Measurements from ENCODE around the gene NOX5.

NOX5 gene

DNA sequence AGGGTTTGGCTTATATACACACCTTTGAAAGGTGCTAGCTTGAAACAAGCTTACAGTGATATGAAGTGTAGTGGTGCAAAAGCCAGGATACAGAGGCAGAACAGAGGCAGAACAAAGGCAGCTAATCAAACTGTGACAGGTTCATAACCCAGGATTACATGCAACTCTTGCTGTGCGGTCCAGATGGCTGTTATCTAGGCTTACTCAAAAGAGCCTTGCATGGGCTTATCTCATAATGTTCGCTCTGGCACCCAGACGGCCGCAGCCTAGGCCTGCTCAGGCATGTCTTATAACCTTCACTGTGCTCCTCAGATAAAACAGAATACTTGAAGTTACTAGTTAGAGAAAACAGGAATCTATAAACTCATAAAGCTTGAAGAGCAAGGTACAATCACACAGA lies 22.8 kb upstream of the NOX5 start:
- DNase-seq (ENCODE audit: low spot score) = no peak

DNA sequence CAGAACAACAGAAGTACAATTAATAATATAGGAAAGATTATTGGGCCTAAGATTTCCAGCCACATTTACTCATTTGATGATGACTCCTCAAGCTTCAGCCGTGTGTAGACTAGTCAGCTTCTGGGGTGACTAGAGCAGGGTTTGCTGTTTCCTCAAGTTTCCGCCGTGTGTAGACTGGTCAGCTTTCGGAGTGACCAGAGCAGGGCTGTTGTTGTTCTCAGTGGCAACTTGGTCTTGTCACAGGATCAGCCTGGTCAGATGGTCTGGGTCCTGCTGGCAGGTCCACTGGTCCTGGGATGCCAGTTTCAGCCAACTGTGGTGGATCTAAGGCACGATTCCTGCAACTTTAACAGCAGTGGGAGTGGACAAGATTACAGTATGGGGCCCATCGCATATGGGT lies 21.8 kb upstream of the NOX5 start:
- DNase-seq (ENCODE audit: low spot score) = no peak

DNA sequence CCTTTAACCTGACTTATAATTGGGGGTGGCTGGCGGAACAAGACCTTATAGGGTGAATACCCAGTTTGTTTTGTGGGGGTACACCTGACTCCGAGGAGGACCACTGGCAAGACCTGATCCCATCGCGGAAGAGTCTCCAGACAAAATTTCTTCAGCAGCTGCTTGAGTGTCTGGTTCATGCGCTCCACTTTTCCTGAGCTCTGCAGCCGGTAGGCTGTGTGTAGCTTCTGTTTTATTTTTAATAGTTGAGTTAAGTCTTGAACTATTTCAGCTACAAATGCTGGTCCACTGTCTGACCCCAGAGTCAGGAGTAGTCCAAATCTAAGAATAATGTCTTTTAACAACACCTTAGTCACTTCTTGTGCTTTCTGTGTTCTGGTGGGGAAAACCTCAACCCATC lies 21.2 kb upstream of the NOX5 start:
- no peak for DNase-seq (ENCODE audit: low spot score)

DNA sequence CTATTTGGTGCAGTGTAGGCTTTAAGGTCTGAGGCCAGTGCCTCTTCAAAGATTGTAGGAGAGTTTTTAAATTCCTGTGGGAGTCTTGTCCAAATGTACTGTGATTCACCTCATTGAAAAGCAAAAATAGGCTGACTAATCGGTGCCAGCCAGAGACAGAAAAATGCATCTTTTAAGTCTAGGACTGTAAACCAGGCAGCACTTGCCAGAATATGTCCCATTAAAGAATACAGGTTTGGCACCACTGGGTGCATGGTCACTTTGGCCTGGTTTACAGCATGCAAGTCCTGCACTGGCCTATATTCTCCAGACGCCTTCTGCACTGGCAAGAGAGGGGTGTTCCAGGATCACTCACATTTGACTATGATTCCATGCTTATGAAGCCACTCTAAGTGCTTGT lies 20.3 kb upstream of the NOX5 start:
- no peak for DNase-seq (ENCODE audit: low spot score)

DNA sequence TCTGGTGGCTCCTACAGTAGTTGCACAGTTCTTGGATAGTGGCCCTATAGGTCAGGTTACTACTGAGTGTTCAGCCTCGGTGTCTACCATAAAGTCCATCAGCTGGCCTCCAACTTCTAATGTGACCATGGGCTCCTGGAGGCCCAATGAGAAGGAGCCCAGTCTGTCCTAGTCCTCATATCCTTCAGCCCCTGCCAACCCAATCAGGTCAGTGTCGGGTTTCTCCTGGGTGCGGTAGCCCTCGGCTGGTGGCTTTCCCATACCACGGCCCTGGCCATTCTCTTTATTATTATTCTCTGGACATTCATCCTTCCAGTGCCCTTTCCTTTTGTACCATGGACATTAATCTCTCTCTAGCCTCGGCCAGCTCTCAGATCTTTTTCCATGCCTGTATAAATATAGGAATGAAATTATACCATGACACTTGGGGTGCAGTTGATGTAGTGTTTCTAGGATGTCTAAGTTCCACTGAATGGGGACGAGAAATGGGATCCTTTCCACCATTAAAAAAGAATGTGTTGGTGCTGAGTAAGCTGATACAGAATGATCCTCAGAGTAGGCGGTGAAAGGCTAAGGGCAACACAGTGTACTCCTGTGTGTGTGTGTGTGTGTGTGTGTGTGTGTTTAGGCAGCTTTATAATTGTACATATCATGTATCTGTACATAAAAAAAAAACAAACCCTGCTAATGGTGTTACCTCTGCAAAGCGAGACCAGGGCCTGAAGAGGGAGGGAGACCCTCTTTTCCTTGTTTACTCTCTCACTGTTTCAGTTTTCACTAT lies 19.3 kb upstream of the NOX5 start:
- DNase-seq (ENCODE audit: low spot score) = no peak

DNA sequence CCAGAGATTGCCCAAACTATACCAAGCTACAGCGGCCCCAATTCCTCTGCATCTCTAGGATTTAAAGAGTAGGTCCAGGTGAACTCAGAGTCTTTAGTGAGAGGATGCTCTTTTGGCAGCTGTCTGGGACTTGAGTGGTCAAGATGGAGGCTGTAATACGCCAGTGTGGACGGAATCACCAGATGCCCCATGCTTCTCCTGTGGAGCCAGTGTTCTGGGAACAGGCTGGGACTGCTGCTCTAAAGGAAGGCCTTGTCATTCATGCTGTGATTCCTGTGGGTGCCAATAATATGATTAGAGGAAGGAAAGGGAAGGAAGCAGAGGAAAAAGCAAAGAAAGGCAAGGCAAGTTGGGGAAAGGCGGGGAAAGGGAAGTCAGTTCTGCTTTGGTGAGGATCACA lies 17.4 kb upstream of the NOX5 start:
- DNase-seq (ENCODE audit: low spot score) = no peak

DNA sequence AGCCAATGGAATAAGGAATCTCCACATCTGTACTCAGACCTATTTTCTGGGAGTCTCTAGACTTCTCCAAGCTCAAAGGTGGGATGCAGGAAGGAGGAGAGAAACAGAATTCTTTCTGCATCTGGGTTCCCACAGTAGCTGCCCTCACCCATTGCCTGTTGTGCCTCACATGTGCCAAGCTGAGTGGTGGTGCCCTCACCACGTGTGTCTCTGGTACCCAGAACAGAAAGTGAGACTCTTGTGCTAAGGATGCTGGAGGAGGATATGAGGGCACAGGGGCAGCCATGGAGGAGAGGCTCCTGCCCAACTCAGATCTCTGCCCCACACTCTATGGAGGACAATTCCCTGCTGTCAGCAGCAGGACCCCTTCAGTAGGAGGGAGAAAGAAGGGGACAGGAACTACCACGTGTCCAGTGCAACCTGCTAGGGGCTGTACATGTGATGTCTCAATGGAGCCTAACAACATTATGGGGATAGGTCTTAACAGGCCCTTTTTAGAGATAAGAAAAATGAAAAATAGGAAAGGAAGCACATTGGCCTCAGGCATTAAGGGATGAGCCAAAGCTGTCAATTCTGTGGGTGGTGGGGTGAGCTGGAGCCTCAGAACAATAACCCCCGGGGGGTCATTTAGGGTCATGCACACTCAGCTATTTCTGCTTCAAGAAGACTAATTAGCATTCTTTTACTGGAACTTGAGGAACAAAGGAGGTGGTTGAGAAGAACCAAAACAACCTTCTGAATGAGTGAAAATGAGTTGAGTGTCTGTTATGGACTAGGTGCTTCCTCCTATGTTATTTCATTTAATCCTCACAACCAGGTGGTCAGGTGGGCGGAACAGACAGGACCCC lies 16.3 kb upstream of the NOX5 start:
- no peak for DNase-seq (ENCODE audit: low spot score)

DNA sequence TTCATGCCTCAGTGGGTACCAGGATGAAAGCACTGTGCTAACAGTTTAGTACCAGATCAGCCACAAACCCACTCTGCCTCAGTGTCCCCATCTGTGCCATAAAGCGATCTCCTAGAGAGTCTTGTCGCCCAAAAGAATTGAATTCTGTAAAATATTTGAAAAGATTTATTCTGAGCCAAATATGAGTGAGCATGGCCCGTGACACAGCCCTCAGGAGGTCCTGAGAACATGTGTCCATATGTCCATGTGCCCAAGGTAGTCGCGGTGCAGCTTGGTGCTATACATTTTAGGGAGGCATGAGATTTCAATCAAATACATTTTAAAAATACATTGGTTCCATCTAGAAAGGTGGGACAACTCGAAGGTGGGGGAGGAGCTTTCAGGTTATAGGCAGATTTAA lies 15.4 kb upstream of the NOX5 start:
- no peak for DNase-seq (ENCODE audit: low spot score)

DNA sequence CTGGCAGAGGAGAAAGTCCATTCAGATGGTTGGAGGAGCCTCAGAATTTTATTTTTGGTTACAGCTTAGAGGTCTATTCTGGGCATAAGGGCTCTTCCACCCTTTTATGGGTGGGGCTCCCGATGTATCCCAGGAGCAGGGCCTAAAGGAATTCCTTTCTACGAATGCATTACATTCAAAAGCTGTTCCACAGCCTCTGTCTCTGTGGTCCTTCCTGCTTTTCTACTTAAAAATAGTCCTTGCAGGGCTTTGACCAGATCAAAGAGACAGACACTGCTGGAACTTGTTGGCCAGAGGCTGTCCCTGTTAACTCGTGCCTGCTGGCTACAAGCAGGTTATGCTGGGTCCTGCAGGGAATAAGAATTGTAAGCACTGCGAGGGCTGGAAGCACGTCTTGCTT lies 14.4 kb upstream of the NOX5 start:
- no peak for DNase-seq (ENCODE audit: low spot score)

DNA sequence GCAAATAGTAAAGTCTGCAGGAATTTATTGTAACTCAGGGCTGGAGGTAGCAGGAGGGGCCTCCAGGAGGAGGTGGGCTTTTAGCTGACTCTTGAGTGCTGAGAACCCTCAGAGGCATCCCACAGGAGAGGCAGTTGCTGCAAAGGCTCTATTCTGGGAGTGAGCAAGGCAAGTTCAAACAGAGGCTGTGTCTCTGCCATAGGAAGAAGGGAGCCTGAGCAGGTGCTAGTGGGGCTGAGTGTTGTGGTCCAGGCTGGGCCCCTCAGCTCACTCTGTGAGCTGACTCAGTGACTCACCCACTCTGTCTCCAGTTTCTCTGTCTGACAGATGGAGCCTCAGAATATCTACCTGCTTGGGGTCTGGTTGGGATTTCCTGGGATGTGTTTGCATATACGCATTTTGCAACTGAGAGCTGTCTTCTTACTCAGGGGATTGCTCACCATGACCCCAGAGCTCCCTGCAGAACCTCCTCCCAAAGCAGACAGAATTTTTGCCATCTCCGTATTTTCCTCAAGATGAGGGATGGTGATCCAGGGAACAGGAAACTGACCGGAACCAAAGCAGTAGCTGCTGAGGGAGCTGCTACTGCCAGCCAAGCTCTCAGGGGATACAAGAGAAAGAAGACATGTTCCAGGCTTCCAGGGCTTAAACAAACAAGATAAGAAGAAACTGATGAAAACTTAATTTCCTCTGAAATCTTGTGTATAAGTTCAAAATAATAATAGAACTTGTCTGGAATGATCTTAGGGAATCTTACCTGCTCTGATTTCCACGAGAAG lies 13.6 kb upstream of the NOX5 start:
- DNase-seq (ENCODE audit: low spot score) = no peak

DNA sequence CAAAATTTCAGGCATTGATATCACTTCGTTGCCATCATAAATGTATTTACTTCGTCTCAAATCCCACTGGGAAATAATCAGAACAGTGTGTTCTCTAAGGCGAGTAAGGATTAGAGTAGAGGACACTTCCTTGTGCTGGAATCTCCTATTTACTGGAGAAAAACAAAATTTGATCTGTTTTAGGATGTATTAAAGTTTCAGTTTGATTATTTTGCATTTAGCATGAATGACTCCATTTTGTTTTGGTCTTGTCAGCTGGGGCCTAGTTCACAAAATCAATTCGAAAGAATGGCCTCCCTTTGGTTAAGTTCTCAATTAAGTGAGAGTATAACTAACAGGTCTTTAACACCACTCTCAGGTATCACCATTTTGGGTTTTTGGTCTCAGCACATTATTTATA lies 11.7 kb upstream of the NOX5 start:
- no peak for DNase-seq (ENCODE audit: low spot score)

DNA sequence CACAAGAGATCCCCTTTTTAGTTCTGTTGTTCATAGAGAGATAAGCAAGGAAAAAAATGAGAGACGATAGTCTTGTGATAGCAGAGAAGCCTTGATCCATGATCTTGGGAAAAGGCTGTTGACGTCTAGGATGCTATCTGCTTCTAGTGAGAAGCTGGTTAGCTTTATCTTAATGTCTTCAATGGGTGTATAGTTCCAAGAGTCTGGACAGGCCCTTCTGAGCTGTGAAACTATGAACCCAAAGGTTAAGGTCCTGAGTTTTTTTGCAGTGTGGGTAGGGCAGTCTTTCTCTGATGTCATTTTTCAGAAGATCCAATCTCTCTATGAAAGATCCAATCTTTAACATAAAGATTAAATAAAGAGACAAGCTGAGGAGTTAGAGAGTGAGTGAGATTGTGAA lies 10.5 kb upstream of the NOX5 start:
- DNase-seq (ENCODE audit: low spot score) = no peak

DNA sequence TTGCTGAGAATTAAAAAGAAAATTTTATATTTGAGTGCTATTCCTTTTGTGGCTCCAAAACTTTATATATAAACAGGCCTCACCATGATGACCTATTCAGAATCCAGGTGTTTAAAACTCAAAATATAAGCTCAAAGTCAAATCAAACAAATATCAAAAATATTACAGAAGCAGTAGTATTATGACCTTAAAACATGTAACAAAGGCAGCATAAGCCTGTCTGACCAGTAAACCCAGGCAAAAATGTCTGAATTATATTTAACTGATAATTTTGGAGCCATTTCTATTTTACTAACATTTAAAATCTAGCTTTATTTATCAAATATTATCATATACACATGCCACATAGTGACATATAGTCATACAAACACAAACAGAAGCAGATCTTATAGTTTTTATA lies 6.4 kb upstream of the NOX5 start:
- DNase-seq (ENCODE audit: low spot score) = no peak

DNA sequence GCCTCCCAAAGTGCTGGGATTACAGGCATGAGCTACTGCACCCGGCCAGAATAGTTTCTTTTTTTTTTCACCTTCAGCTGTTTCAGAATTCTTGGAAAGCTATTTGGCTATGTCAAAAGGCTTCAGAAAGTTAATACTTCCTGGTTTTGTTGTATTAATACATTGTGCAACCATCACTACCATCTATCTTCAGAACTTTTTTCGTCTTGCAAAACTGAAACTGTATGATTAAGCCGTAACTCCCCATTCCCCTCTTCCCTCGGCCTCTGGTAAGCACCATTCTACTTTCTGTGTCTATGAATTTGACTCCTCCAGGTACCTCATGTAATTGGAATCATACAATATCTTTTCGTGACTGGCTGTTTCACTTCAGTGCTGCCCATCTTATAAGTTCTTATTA lies 5.2 kb upstream of the NOX5 start:
- no peak for DNase-seq (ENCODE audit: low spot score)

DNA sequence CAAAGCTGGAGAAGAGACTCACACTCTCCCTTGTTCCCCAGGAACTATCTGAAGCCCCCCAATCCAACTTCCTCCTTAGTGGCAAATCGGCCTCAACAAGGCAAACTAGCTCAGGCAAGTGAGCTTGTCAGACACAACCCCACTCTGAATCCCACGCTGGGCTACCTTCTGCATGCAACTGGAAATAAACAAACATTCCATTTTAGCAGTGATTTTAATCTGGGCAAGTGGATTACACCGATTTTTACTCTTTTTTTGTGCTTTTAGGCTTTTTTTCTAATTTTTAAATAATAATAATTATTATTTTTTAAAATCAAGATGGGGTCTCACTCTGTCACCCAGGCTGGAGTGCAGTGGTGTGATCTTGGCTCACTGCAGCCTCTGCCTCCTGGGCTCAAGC lies 2.9 kb upstream of the NOX5 start:
- no peak for DNase-seq (ENCODE audit: low spot score)

DNA sequence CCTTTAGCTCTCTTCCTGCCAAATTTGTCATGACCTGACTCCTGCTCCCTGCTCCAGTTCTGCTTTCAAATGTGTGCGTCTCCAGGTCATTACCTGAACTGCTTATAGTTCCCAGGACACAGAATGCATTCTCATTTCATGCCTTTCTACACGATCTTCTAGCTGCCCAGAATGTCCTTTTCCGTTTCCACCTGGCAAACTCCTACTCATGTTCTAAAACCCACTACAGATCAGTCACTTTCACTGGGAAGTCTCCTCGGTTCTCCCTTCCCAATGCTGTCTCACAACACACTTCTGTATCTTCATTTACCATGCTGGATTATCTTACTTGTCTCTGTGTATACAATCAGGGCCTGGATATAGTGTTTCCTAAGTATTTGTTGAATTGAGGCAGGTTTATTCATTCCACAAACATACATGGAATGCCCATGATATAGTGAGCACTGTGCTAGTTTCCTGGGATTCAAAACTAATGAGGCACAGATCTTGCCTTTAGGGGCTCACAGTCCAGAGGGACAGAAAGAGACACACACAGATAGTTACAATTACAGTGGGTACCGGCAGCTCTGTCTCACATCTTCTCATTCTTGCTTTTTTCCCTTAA lies 1.6 kb upstream of the NOX5 start:
- DNase-seq (ENCODE audit: low spot score) = no peak

DNA sequence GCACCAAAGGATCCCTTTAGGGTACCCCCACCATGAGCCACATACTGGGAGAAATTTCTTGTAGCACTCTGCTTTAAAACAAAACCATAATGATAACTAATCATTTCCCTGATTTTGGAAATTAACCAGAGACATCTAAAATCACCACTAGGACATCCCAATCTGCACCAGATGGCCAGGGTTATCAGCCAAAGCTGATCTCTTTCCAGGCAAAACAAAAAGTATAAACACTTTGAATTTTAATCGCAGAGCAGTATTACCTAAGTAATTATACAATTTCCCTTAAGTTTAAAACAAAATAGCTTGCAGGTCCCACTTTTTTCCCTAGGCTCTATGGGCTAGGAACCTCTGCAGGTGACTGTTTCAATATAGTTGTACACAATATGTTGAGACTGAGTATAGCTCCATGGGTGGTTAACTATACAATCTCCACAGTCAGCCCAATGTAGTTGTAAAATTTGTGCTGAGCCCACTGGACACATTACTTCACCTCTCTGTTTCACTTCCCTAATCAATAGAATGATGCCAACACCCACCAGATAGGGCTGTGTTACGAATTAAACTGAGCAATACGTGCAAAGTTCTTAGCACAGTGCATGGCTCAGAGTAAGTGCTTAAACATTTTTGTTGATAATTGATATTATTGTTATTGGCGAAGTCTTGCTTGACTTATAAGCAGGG lies 629 bp upstream of the NOX5 start:
- DNase-seq (ENCODE audit: low spot score) = no peak

DNA sequence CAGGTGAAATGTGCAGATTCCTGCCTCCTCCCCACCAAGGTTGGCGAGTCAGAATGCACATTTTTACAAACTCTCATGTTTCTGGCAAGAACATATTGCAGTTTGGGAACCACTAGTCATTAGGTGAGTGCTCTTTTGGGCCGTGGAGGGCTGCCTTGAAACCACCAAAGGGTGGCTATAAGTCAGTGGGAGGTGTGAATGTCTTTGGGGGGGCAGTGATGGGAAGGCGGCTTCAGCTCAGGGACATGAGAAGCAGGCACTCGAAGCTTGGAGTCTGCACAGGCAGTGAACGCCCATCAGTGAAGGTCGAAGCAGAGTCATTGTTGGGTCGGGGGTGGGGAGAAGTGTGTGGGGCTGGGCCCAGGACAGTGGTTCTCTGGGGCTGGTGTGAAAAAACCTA lies 1.1 kb downstream of the NOX5 start:
- no peak for DNase-seq (ENCODE audit: low spot score)

DNA sequence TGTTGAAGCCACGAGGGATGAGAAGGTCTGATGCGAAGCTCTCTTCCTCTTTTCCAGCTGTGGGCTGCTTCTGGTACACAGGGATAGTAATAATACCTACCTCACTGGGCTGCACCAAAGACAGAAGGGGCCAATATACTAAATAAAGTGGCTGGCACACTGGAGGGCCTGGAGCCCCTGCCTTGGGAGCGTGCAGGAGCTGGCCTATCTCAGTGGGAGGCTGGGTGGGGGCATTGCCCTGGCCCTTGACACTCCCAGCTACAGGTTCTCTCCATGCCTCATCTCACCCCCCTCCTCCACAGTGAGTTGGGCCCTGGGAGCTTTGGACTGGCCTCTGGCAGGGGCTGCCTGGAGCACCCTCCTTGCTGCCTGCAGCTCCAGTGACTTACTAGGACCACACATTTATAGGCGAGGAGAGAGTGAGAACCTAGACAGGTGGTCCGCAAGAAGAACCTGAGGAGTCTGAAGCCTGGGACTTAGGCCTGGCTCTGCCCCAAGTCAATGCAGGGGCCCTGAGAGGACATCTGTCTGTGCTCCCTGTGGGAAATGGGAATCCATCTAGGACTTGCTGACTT lies 1.6 kb downstream of the NOX5 start:
- no peak for DNase-seq (ENCODE audit: low spot score)

DNA sequence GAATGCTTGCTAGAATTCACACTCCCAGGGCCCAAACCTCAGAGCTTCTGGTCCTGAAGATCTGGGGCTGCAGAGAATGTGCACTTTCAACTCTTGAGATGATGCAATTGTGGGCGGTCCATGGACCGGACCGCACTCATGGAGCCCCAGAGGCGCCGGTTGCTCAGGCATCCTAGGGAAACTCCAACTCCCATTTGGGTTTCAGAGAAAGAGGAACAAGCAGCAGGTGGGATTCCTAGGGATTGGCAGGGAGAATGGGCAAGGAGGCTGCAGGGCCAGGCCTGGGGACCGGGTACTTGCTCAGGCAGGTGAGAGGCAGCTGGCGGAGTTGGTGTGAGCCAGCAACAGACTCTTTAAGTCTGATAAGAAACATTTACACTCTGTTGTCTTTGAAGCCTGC lies 3.5 kb downstream of the NOX5 start:
- no peak for DNase-seq (ENCODE audit: low spot score)

DNA sequence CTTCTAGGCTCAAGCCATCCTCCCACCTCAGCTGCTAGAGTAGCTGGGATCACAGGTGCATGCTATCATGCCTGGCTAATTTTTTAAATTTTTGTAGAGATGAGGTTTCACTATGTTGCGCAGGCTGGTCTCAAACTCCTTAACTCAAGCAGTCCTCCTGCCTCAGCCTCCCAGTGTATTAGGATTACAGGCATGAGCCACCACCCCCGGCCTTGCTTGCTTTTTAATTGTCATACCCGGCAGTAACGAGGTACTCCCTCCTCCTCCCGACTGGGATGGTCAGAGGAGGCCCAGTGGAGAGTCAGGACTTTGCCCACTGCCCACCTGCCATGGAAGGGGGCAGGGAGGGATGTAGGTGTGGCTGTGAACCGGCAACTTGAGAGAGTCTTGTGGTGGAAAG lies 4.5 kb downstream of the NOX5 start:
- DNase-seq (ENCODE audit: low spot score) = no peak

DNA sequence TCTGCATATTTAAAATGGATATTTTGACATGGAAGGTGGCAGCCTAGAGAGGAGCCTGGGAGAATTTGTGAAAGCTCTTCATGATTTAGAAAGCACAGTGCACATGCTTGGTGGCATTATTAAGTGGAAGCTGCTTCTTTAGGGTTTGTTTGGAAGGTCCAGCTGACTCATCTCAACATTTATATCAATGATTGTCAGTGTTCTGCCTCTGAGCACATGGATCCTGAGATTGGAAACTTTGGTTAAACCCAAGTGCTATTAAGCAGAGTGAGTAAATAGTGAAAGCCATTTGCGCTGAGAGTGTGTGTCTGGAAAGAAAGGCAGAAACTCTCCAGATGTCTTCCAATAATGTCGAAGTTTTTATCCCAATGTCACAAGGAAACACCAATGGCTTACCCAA lies 7.4 kb downstream of the NOX5 start:
- no peak for DNase-seq (ENCODE audit: low spot score)
